ENCODE data around the gene GOSR1. TPM values are rescaled to one million over a fixed set of nuclear protein-coding genes. Genes with fewer than 3 reads are reported as not detected.

GOSR1 gene
- polyA plus RNA-seq, 1 of the 3 experiments (the other 2 are of a cell fraction): 13.7 TPM

DNA sequence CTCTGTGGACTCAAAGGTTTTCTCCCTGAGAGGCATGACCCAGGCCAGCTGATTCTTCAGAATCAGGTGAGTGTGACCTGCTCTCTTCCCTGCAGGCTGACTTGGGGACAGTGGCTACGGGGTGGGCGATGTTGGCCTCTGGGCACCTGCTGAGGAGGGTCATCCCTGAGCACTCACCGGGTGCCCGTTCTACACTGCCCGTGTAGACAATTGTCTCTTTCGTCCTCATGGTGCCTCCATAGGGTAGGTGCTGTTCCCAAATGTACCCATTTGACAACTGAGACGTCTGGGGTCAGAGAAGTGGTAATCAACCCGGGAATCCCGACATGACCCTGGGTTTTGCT, 74.8 kb downstream of the GOSR1 start:
- DNase-seq: no peak
- Histone ChIP-seq H3K4me1 (ENCODE audit: control insufficient read depth in 1 of 2, insufficient read depth in 2 of 2, low read depth in 1 of 2, low read length in 1 of 2) (no peaks in the 10 kb centered on the region), H3K27me3 (ENCODE audit: insufficient read depth) (no peaks in the 10 kb centered on the region), H3K9me2 (no peaks in the 10 kb centered on the region), H3K27ac (ENCODE audit: low read depth in 2 of 2, low read length in 1 of 2) (no peak overlapping the region), H3K4me3 (ENCODE audit: low read depth in 2 of 2, low read length in 1 of 2) (no peak overlapping the region), H3K9me3 (no peaks in the 10 kb centered on the region), H3K4me2 (no peak overlapping the region), H3K36me3 (replicated peaks in 1 of 2; ENCODE audit: control insufficient read depth in 1 of 2, insufficient read depth in 2 of 2, low read length in 1 of 2) (no peaks in the 10 kb centered on the region), H3K9ac (no peak overlapping the region), H3F3A (replicated peaks; ENCODE audit: insufficient read depth) (no peaks in the 10 kb centered on the region), H2AFZ (ENCODE audit: low read depth) (no peak overlapping the region), H3K79me2 (ENCODE audit: insufficient read depth) (no peaks in the 10 kb centered on the region), H4K20me1 (ENCODE audit: insufficient read depth) (no peaks in the 10 kb centered on the region)
- WGBS (ENCODE audit: low lambda C conversion rate): 77% methylated on average over 4 of the region's 9 CpGs
- CTCF ChIA-PET: no interaction called here
- POLR2A ChIA-PET: no interaction called here
- TF ChIP-seq YY1 (IDR thresholded peaks at IDR 0.05; ENCODE audit: low read depth) (no peak), ELF1 (IDR thresholded peaks at IDR 0.05) (no peak), MEF2A (IDR thresholded peaks at IDR 0.05; ENCODE audit: borderline replicate concordance, low read depth) (no peak), FOXJ3 (CRISPR knock-in tag; IDR thresholded peaks at IDR 0.05) (no peak), NFIC (IDR thresholded peaks at IDR 0.05; ENCODE audit: borderline replicate concordance) (no peak), EZH2phosphoT487 (IDR thresholded peaks at IDR 0.05; ENCODE audit: borderline replicate concordance, low read depth) (no peak), EP300 (IDR thresholded peaks at IDR 0.05; ENCODE audit: borderline replicate concordance in 1 of 2, low read depth in 1 of 2, low read length in 1 of 2) (no peak), GATA2 (CRISPR knock-in tag; IDR thresholded peaks at IDR 0.05) (no peak), SMC3 (IDR thresholded peaks at IDR 0.05; ENCODE audit: low read depth, low read length) (no peak), POLR2AphosphoS5 (IDR thresholded peaks at IDR 0.05; ENCODE audit: low read depth, low read length) (no peak), TCF12 (IDR thresholded peaks at IDR 0.05) (no peak), RAD21 (IDR thresholded peaks at IDR 0.05; ENCODE audit: low read length) (no peak), RCOR1 (IDR thresholded peaks at IDR 0.05; ENCODE audit: low read length) (no peak), RFX5 (IDR thresholded peaks at IDR 0.05; ENCODE audit: low read length) (no peak)
- TF ChIP-seq, protein P1, sequence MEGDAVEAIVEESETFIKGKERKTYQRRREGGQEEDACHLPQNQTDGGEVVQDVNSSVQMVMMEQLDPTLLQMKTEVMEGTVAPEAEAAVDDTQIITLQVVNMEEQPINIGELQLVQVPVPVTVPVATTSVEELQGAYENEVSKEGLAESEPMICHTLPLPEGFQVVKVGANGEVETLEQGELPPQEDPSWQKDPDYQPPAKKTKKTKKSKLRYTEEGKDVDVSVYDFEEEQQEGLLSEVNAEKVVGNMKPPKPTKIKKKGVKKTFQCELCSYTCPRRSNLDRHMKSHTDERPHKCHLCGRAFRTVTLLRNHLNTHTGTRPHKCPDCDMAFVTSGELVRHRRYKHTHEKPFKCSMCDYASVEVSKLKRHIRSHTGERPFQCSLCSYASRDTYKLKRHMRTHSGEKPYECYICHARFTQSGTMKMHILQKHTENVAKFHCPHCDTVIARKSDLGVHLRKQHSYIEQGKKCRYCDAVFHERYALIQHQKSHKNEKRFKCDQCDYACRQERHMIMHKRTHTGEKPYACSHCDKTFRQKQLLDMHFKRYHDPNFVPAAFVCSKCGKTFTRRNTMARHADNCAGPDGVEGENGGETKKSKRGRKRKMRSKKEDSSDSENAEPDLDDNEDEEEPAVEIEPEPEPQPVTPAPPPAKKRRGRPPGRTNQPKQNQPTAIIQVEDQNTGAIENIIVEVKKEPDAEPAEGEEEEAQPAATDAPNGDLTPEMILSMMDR (IDR thresholded peaks at IDR 0.05): no peak
- TF ChIP-seq, protein P2, sequence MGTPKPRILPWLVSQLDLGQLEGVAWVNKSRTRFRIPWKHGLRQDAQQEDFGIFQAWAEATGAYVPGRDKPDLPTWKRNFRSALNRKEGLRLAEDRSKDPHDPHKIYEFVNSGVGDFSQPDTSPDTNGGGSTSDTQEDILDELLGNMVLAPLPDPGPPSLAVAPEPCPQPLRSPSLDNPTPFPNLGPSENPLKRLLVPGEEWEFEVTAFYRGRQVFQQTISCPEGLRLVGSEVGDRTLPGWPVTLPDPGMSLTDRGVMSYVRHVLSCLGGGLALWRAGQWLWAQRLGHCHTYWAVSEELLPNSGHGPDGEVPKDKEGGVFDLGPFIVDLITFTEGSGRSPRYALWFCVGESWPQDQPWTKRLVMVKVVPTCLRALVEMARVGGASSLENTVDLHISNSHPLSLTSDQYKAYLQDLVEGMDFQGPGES (IDR thresholded peaks at IDR 0.05; ENCODE audit: low read depth, low read length): no peak
- TF ChIP-seq, protein P3, sequence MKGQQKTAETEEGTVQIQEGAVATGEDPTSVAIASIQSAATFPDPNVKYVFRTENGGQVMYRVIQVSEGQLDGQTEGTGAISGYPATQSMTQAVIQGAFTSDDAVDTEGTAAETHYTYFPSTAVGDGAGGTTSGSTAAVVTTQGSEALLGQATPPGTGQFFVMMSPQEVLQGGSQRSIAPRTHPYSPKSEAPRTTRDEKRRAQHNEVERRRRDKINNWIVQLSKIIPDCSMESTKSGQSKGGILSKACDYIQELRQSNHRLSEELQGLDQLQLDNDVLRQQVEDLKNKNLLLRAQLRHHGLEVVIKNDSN (IDR thresholded peaks at IDR 0.05; ENCODE audit: borderline replicate concordance, low read depth): no peak
